ENCODE measurements around the gene MMP24OS. TPM values are rescaled to one million over a fixed set of nuclear protein-coding genes. Genes with fewer than 3 reads are reported as not detected.
A peak's percentile ranks its signal among the peaks of the same experiment; 100 is the strongest.
"Not testable (repeated sequence)": the region's sequence is repeated elsewhere in the genome, so short reads cannot be mapped to it uniquely, and the experiment has no call there.

The MMP24OS gene
- total RNA-seq, 6 donors from 2014 or later, result 27.8 to 145 (median 42.6) TPM

- Histone ChIP-seq H3K36me3 (peaks cover 0 to 5% (median 0%) of the 10 kb centered on the region in 4 donors), H3K4me3 (no peak overlapping the region), H3K4me1 (peaks cover 0 to 15% (median 10%) of the 10 kb centered on the region in 4 donors), H3K9me3 (no peaks in the 10 kb centered on the region), H3K27ac (no peak overlapping the region), H3K27me3 (no peaks in the 10 kb centered on the region)
- TF ChIP-seq EP300 (IDR thresholded peaks at IDR 0.05) (no peak), CTCF (IDR thresholded peaks at IDR 0.05) (no peak), POLR2A (IDR thresholded peaks at IDR 0.05) (no peak), POLR2AphosphoS5 (IDR thresholded peaks at IDR 0.05) (no peak)
- DNase-seq (no peak), ATAC-seq (ENCODE audit: low FRiP score in 2 of 2) (no peak)
- 67 to 88% methylated on average over 1 to 4 of the region's 6 CpGs for WGBS, 2 donors
Observed at GRCh38 chr20:35260426-35260825, 17.5 kb downstream of the MMP24OS start.

- Histone ChIP-seq H3K27me3 (no peaks in the 10 kb centered on the region), H3K4me1 (no peaks in the 10 kb centered on the region), H3K4me3 (no peak overlapping the region), H3K36me3 (no peaks in the 10 kb centered on the region), H3K27ac (no peak overlapping the region), H3K9me3 (no peaks in the 10 kb centered on the region)
- WGBS, 2 donors, result 79 to 85% methylated on average over 8 of the region's 8 CpGs
- TF ChIP-seq POLR2A (IDR thresholded peaks at IDR 0.05), result no peak
- no peak for TF ChIP-seq CTCF (IDR thresholded peaks at IDR 0.05)
- TF ChIP-seq EP300 (IDR thresholded peaks at IDR 0.05), result no peak
- TF ChIP-seq POLR2AphosphoS5 (IDR thresholded peaks at IDR 0.05), result no peak
- DNase-seq, result no peak
- ATAC-seq (ENCODE audit: low FRiP score in 2 of 2), result no peak
Observed at GRCh38 chr20:35257175-35257909, 20.6 kb downstream of the MMP24OS start.

GRCh38 chr20:35254448-35254999, 23.4 kb downstream of the MMP24OS start:
- Histone ChIP-seq H3K27me3 (no peaks in the 10 kb centered on the region), H3K9me3 (no peaks in the 10 kb centered on the region), H3K4me3 (no peak overlapping the region), H3K4me1 (no peaks in the 10 kb centered on the region), H3K27ac (no peak overlapping the region), H3K36me3 (no peaks in the 10 kb centered on the region)
- 91 to 95% methylated on average over 12 of the region's 12 CpGs for WGBS, 2 donors
- ATAC-seq (ENCODE audit: low FRiP score in 2 of 2), result peak in 1 of 2 donors; percentile 46
- TF ChIP-seq CTCF (IDR thresholded peaks at IDR 0.05) (no peak), POLR2A (IDR thresholded peaks at IDR 0.05) (no peak), EP300 (IDR thresholded peaks at IDR 0.05) (no peak), POLR2AphosphoS5 (IDR thresholded peaks at IDR 0.05) (no peak)
- DNase-seq, result no peak

GRCh38 chr20:35253010-35253409, 24.9 kb downstream of the MMP24OS start:
- Histone ChIP-seq H3K36me3 (no peaks in the 10 kb centered on the region), H3K27ac (no peak overlapping the region), H3K4me3 (no peak overlapping the region), H3K4me1 (no peaks in the 10 kb centered on the region), H3K9me3 (no peaks in the 10 kb centered on the region), H3K27me3 (no peaks in the 10 kb centered on the region)
- TF ChIP-seq EP300 (IDR thresholded peaks at IDR 0.05) (no peak), CTCF (IDR thresholded peaks at IDR 0.05) (no peak), POLR2A (IDR thresholded peaks at IDR 0.05) (no peak), POLR2AphosphoS5 (IDR thresholded peaks at IDR 0.05) (no peak)
- 62 to 78% methylated on average over 3 of the region's 3 CpGs for WGBS, 2 donors
- no peak for ATAC-seq (ENCODE audit: low FRiP score in 2 of 2)
- no peak for DNase-seq

DNA sequence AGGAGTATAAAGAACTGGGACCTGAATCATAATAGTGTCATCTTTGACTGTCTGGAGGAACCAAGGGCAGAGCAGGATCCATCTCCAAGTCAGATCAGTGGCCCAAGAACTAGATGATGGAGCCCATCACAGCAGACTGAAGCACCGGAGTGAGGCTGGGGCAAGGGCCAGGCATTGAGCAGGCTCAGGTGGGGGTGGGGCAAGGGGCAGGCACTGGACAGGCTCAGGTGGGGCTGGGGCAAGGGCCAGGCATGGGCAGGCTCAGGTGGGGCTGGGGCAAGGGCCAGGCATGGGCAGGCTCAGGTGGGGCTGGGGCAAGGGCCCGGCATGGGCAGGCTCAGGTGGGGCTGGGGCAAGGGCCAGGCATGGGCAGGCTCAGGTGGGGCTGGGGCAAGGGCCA, 25.3 kb downstream of the MMP24OS start:
- ATAC-seq (ENCODE audit: low FRiP score in 2 of 2); H3K9me3 ChIP-seq; DNase-seq; H3K36me3 ChIP-seq; H3K4me1 ChIP-seq; H3K27me3 ChIP-seq; H3K4me3 ChIP-seq: not testable (repeated sequence)
- H3K27ac ChIP-seq, result peak overlapping the region in 1 of 4 donors; percentile 49
- WGBS, 2 donors, result 100% methylated on average over 1 of the region's 2 CpGs
